Measurements from ENCODE around the gene SERPIND1. TPM values are rescaled to one million over a fixed set of nuclear protein-coding genes. Genes with fewer than 3 reads are reported as not detected.
A peak's percentile ranks its signal among the peaks of the same experiment; 100 is the strongest.

SERPIND1 gene
- polyA plus RNA-seq, 1 experiment: 0.06 TPM

DNA sequence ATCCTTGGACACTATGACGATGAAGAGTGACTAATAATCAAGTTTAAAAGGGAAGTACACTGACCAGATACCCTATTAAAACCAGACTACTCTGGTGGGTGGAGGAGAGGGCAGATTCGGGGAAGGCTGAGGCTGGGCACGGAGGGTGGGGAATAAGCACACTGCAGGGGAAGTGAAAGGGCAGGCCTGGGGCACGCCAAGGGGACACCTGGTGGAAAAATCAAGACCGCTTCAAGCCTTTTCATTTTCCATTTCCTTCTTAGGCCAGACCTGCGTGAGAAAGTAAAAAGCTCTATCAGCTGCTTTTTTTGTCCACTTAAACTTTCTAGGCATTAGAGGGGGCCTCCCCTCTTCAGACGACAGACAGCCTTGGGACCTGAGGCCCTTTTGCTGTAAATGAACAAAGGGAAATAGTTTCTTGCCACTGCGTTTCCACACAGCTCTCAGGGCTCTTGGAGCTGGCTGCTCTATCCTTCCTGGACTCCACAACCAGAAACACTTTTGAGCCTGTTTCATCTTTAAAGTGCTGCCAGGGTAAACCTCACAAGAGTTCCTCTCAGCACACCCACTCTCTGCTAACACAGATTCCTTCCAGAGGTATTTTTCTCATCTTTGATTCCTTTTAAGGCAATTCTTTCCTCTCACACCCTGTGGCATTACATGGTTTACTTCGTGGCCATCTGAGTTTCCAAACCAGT, 25.0 kb upstream of the SERPIND1 start:
- TF ChIP-seq, protein P1, sequence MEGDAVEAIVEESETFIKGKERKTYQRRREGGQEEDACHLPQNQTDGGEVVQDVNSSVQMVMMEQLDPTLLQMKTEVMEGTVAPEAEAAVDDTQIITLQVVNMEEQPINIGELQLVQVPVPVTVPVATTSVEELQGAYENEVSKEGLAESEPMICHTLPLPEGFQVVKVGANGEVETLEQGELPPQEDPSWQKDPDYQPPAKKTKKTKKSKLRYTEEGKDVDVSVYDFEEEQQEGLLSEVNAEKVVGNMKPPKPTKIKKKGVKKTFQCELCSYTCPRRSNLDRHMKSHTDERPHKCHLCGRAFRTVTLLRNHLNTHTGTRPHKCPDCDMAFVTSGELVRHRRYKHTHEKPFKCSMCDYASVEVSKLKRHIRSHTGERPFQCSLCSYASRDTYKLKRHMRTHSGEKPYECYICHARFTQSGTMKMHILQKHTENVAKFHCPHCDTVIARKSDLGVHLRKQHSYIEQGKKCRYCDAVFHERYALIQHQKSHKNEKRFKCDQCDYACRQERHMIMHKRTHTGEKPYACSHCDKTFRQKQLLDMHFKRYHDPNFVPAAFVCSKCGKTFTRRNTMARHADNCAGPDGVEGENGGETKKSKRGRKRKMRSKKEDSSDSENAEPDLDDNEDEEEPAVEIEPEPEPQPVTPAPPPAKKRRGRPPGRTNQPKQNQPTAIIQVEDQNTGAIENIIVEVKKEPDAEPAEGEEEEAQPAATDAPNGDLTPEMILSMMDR (IDR thresholded peaks at IDR 0.05; ENCODE audit: low read depth, low read length): no peak
- ChIA-PET POLR2A (no interaction called here), CTCF (interaction anchor here (0.5 kb wide), 1 partner anchor 331 kb away, joined by 6 read pairs; no protein-coding TSS in a partner anchor)
- Histone ChIP-seq H3K4me3 (ENCODE audit: low read depth, low read length) (no peak overlapping the region), H3K9me3 (ENCODE audit: control insufficient read depth, insufficient read depth, low read length) (no peaks in the 10 kb centered on the region), H3K27ac (ENCODE audit: low read depth, low read length) (peak overlapping the region; percentile 39), H3K27me3 (ENCODE audit: control insufficient read depth, insufficient read depth, low read length) (no peaks in the 10 kb centered on the region)
- DNase-seq (ENCODE audit: low read depth, low spot score): no peak

DNA sequence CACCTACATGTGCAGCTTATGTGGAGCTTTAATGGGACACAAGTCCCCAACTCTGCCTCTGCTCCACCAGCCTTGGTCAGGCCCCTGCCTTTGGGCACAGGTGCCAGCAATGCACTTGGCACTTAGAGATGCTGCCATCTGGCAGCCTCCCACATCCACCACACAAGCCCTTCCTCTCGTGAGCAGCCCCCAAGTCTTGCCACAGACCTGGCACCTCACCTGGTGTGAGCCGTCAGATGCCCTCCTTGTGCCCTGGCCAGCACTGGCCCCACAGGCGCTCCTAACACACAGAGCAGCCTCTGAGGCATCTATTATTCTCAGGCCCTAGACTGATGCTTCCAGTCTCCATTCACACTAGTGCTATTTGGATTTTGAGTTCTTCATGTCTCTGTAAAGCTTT, 24.5 kb upstream of the SERPIND1 start:
- POLR2A ChIA-PET: no interaction called here
- no peak for DNase-seq (ENCODE audit: low read depth, low spot score)
- Histone ChIP-seq H3K4me3 (ENCODE audit: low read depth, low read length) (no peak overlapping the region), H3K27me3 (ENCODE audit: control insufficient read depth, insufficient read depth, low read length) (no peaks in the 10 kb centered on the region), H3K27ac (ENCODE audit: low read depth, low read length) (no peak overlapping the region), H3K9me3 (ENCODE audit: control insufficient read depth, insufficient read depth, low read length) (no peaks in the 10 kb centered on the region)
- CTCF ChIA-PET: interaction anchor here (0.5 kb wide), 1 partner anchor 331 kb away, joined by 6 read pairs; no protein-coding TSS in a partner anchor
- TF ChIP-seq, protein P1 (IDR thresholded peaks at IDR 0.05; ENCODE audit: low read depth, low read length): no peak

DNA sequence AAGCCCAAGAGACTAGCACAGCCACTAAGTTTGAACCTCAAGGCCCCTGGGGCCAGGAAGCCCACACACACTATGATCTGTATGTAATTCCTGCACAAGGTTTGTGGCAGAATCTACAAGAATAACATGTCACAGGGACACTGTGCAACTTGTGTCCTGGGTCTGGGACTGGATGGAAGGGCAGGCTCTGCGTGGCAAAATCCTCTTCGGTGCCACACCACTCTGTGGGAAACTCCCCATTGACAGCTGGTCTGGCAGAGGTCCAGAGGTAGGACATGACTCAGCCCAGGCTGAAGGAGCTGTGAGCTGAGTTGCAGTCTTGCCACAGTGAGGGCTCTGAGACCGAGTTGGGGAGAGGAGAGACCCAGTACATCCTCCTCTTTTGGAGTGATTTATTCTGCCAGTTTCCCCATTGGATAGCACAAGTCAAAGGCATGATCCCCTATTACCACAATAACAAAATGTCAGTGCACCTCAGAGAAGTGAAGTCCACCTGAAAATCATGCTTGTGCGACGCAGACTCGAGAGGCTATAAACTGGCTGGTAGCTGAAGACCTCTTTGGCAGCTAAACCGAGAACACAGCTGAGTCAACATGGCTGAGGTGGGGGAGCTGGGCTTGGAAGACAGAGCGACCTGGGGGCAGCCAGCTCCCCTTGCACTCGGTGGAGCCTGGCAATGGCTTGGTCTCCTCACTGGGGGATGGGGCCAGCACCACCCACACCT, 23.3 kb upstream of the SERPIND1 start:
- peak; percentile 63 for DNase-seq (ENCODE audit: low read depth, low spot score)
- H3K4me3 ChIP-seq (ENCODE audit: low read depth, low read length): no peak overlapping the region
- ChIA-PET POLR2A (no interaction called here), CTCF (interaction anchor here (0.5 to 1.4 kb wide), 5 partner anchors 8 to 268 kb away, joined by 3 to 5 read pairs (median 4); no protein-coding TSS in a partner anchor)
- H3K27me3 ChIP-seq (ENCODE audit: control insufficient read depth, insufficient read depth, low read length): no peaks in the 10 kb centered on the region
- peak overlapping the region; percentile 54 for H3K27ac ChIP-seq (ENCODE audit: low read depth, low read length)
- TF ChIP-seq, protein P1 (IDR thresholded peaks at IDR 0.05; ENCODE audit: low read depth, low read length): no peak
- no peaks in the 10 kb centered on the region for H3K9me3 ChIP-seq (ENCODE audit: control insufficient read depth, insufficient read depth, low read length)

DNA sequence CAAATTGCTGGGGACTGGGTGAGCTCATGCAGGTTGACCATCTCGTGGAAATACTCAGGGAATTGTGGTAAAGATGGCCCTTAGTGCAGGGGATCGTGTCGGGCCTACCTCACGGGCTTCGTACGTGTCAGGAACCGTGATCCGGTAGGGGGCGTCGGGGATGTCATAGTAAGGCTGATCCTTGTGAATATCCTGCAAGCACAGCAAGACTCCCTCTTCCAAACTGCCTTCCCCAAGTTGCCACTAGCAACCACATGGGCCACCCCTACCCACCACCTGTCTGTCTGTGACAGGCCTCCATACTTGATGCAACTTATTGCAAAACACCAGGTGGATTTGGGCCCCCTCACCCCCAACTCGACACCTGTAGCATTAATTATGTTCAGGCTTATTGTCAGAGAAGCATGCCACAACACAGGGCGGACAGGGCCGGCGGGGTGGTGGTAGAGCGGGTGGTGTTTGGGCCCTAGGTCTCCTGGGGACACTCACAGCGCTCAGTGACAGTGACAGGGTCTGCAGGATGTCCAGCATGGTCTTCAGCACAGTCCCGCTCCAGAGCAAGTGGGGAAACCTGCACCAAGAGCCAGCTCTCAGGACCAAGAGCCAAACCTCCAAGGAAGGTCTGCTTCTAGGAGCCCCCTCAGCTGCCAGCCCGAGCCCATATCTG, 22.6 kb upstream of the SERPIND1 start:
- TF ChIP-seq, protein P1 (IDR thresholded peaks at IDR 0.05; ENCODE audit: low read depth, low read length): peak; percentile 11; the same call in 1 of the 2 replicates
- Histone ChIP-seq H3K9me3 (ENCODE audit: control insufficient read depth, insufficient read depth, low read length) (no peaks in the 10 kb centered on the region), H3K27ac (ENCODE audit: low read depth, low read length) (no peak overlapping the region), H3K27me3 (ENCODE audit: control insufficient read depth, insufficient read depth, low read length) (no peaks in the 10 kb centered on the region), H3K4me3 (ENCODE audit: low read depth, low read length) (no peak overlapping the region)
- ChIA-PET POLR2A (no interaction called here), CTCF (interaction anchor here (0.9 to 1.4 kb wide), 4 partner anchors 9 to 33 kb away, joined by 3 to 5 read pairs (median 4); no protein-coding TSS in a partner anchor)
- no peak for DNase-seq (ENCODE audit: low read depth, low spot score)

Data from AG04450 (cell line).